Measurements from ENCODE around the gene IPO11. TPM values are rescaled to one million over a fixed set of nuclear protein-coding genes. Genes with fewer than 3 reads are reported as not detected.

IPO11 gene
- total RNA-seq, 1 experiment from 2014 or later: 47.1 TPM

DNA sequence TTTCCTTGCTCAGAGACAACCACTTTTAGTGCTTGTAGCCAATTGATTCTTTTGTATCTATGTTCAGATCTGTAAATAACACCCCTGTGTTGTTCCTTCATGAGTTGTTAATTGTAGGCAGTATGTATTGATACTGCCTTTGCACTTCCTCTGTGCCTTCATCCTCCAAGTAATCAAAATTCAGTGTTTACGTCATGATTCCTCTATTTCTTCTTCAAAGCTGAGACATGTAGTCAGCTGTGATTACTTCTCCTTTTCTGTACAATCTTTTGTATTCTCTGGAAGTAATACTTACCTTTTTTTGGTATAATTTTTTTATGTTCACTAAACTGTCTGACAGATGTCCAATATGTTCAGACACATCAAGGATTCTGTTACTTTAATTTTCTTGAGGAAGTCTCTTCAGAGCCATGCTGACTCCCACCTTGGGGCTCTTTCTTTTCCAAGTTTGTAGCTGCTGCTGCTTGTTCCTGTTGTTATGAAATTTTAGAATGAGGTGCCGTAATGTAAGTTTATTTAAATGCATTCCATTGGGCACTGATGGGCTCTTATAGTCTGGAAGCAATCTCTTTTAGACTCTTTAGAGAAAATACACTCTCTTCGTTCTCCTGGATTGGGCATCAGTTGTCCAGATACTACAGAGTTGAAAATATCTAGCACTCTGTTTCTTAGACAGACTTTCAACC, 135.5 kb downstream of the IPO11 start:
- no peaks in the 10 kb centered on the region for H3K4me1 ChIP-seq (replicated peaks; ENCODE audit: insufficient read depth)
- H3K27ac ChIP-seq: no peak overlapping the region
- no peaks in the 10 kb centered on the region for H4K20me1 ChIP-seq (ENCODE audit: insufficient read depth)
- TF ChIP-seq EZH2 (IDR thresholded peaks at IDR 0.05; ENCODE audit: low read depth): no peak
- TF ChIP-seq, protein P1, sequence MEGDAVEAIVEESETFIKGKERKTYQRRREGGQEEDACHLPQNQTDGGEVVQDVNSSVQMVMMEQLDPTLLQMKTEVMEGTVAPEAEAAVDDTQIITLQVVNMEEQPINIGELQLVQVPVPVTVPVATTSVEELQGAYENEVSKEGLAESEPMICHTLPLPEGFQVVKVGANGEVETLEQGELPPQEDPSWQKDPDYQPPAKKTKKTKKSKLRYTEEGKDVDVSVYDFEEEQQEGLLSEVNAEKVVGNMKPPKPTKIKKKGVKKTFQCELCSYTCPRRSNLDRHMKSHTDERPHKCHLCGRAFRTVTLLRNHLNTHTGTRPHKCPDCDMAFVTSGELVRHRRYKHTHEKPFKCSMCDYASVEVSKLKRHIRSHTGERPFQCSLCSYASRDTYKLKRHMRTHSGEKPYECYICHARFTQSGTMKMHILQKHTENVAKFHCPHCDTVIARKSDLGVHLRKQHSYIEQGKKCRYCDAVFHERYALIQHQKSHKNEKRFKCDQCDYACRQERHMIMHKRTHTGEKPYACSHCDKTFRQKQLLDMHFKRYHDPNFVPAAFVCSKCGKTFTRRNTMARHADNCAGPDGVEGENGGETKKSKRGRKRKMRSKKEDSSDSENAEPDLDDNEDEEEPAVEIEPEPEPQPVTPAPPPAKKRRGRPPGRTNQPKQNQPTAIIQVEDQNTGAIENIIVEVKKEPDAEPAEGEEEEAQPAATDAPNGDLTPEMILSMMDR (conservative IDR thresholded peaks at IDR 0.05): no peak
- H2AFZ ChIP-seq: no peak overlapping the region
- BruUV-seq (replicated peaks): no TSS peak
- H3K27me3 ChIP-seq (ENCODE audit: insufficient read depth, low read depth): no peaks in the 10 kb centered on the region
- H3K4me3 ChIP-seq: no peak overlapping the region
- no peak for DNase-seq
- ChIA-PET CTCF (no interaction called here), POLR2A (ENCODE audit: unreplicated experiment) (no interaction called here)
- H3K36me3 ChIP-seq (ENCODE audit: low read depth): peaks cover 4% of the 10 kb centered on the region; the same call in 1 of the 2 replicates
- no peaks in the 10 kb centered on the region for H3K9me2 ChIP-seq (ENCODE audit: insufficient read depth)
- no peaks in the 10 kb centered on the region for H3K79me2 ChIP-seq (ENCODE audit: low read depth)
- intact Hi-C loops (cut with micrococcal nuclease; ENCODE audit: unreplicated experiment): no loop called here
- no peak overlapping the region for H3K4me2 ChIP-seq
- H3K9me3 ChIP-seq (ENCODE audit: insufficient read depth, low read depth): no peaks in the 10 kb centered on the region
- no peaks in the 10 kb centered on the region for H3F3A ChIP-seq (ENCODE audit: insufficient read depth, low read depth)

DNA sequence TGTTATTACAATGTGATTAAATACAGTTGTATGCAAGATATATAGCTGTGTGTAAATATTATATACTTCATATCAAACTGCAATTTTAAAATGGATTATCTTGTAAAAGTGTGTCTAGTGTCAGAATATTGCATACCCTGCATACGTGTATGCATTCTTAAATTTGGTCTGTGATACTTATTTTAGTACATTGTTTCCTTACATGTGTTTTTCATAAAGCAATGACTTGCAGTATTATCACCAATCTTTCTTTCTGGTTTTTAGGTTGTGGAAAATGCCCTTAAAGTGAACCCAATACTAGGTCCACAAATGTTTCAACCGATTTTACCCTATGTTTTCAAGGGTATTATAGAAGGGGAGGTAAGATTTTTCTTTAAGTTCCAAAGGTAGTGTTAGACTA, 137.5 kb downstream of the IPO11 start:
- H3K27ac ChIP-seq: no peak overlapping the region

DNA sequence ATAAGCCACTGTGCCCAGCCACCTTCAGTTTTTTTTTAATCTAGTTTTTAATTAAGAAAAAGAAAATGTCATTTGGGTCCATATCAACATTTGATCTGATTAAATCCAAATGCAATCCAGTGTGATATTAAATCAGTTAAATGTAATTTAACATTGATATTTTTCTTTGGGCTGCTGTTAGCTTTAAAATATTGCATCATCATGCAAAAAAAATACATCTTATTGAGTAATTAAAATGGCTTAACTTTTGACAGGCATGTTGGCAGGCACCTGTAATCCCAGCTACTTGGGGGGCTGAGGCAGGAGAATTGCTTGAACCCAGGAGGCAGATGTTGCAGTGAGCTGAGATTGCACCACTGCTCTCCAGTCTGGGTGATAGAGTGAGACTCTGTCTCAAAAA, 143.4 kb downstream of the IPO11 start:
- no peaks in the 10 kb centered on the region for H3K4me1 ChIP-seq (replicated peaks; ENCODE audit: insufficient read depth)
- DNase-seq: no peak
- no peaks in the 10 kb centered on the region for H3K9me2 ChIP-seq (ENCODE audit: insufficient read depth)
- no peak overlapping the region for H3K4me2 ChIP-seq
- no peaks in the 10 kb centered on the region for H3K9me3 ChIP-seq (ENCODE audit: insufficient read depth, low read depth)
- peaks cover 3% of the 10 kb centered on the region for H3K36me3 ChIP-seq (ENCODE audit: low read depth)
- BruUV-seq (replicated peaks): no TSS peak
- H2AFZ ChIP-seq: no peak overlapping the region
- ChIA-PET POLR2A (ENCODE audit: unreplicated experiment) (no interaction called here), CTCF (interaction anchor here (0.6 kb wide), 1 partner anchor 10 kb away, joined by 3 read pairs; no protein-coding TSS in a partner anchor)
- no peaks in the 10 kb centered on the region for H3K27me3 ChIP-seq (ENCODE audit: insufficient read depth, low read depth)
- H3K27ac ChIP-seq: no peak overlapping the region
- intact Hi-C loops (cut with micrococcal nuclease; ENCODE audit: unreplicated experiment): no loop called here
- H3K4me3 ChIP-seq: no peak overlapping the region
- H4K20me1 ChIP-seq (ENCODE audit: insufficient read depth): no peaks in the 10 kb centered on the region
- no peaks in the 10 kb centered on the region for H3F3A ChIP-seq (ENCODE audit: insufficient read depth, low read depth)
- TF ChIP-seq, protein P1 (conservative IDR thresholded peaks at IDR 0.05): no peak
- TF ChIP-seq EZH2 (IDR thresholded peaks at IDR 0.05; ENCODE audit: low read depth): no peak
- H3K79me2 ChIP-seq (ENCODE audit: low read depth): no peaks in the 10 kb centered on the region

More for the DNA sequence above, 137.5 kb downstream of the IPO11 start:
- H3K4me1 ChIP-seq (replicated peaks; ENCODE audit: insufficient read depth): no peaks in the 10 kb centered on the region
- ChIA-PET CTCF (no interaction called here), POLR2A (ENCODE audit: unreplicated experiment) (interaction anchor here (0.6 kb wide), 1 partner anchor 147 kb away, joined by 3 read pairs; the partner anchor contains the start of gene DIMT1)
- no peak overlapping the region for H2AFZ ChIP-seq
- H3K9me3 ChIP-seq (ENCODE audit: insufficient read depth, low read depth): no peaks in the 10 kb centered on the region
- H3K79me2 ChIP-seq (ENCODE audit: low read depth): no peaks in the 10 kb centered on the region
- DNase-seq: no peak
- no peaks in the 10 kb centered on the region for H4K20me1 ChIP-seq (ENCODE audit: insufficient read depth)
- no TSS peak for BruUV-seq (replicated peaks)
- H3K36me3 ChIP-seq (ENCODE audit: low read depth): no peaks in the 10 kb centered on the region; the same call in 1 of the 2 replicates
- no peak overlapping the region for H3K4me3 ChIP-seq
- H3K9me2 ChIP-seq (ENCODE audit: insufficient read depth): no peaks in the 10 kb centered on the region
- intact Hi-C loops (cut with micrococcal nuclease; ENCODE audit: unreplicated experiment): no loop called here
- H3K27me3 ChIP-seq (ENCODE audit: insufficient read depth, low read depth): no peaks in the 10 kb centered on the region
- H3K4me2 ChIP-seq: no peak overlapping the region
- TF ChIP-seq EZH2 (IDR thresholded peaks at IDR 0.05; ENCODE audit: low read depth): no peak
- TF ChIP-seq, protein P1 (conservative IDR thresholded peaks at IDR 0.05): no peak
- H3F3A ChIP-seq (ENCODE audit: insufficient read depth, low read depth): no peaks in the 10 kb centered on the region
